Chondrocyte (in vitro differentiated cells): ENCODE results near the gene CFAP45. TPM values are rescaled to one million over a fixed set of nuclear protein-coding genes. Genes with fewer than 3 reads are reported as not detected.

ENCODE experiments used
- DNase-seq: peaks from one replicate; pipeline ENCODE4 v3.0.0; 2021; ENCODE audit warnings: mixed read lengths, low spot score
- H3K27ac Mint-ChIP-seq: one replicate; pipeline ENCODE4 v1.8.0; 2021; ENCODE audit warnings: mild to moderate bottlenecking, moderate library complexity, mixed read lengths; ENCODE audit not compliant: unreplicated experiment
- H3K27me3 Mint-ChIP-seq: 2 replicates; pipeline ENCODE4 v1.8.0; 2021; ENCODE audit warnings: low read depth, mixed read lengths
- H3K36me3 Mint-ChIP-seq: 2 replicates; pipeline ENCODE4 v1.8.0; 2021; ENCODE audit warnings: low read depth, mixed read lengths
- H3K4me1 Mint-ChIP-seq: 2 replicates; pipeline ENCODE4 v1.8.0; 2021; ENCODE audit warnings: low read depth, mild to moderate bottlenecking, mixed read lengths
- H3K4me3 Mint-ChIP-seq: one replicate; pipeline ENCODE4 v1.8.0; 2021; ENCODE audit warnings: mild to moderate bottlenecking, moderate library complexity, mixed read lengths; ENCODE audit not compliant: unreplicated experiment
- H3K9me3 Mint-ChIP-seq: 2 replicates; pipeline ENCODE4 v1.8.0; 2021; ENCODE audit warnings: low read depth, mixed read lengths
- CTCF ChIP-seq: fragments of 200-600 bp; sonication (generic); IDR thresholded peaks from 2 replicates; pipeline ENCODE4 v1.5.0; 2021; ENCODE audit warnings: antibody characterized with exemption, mild to moderate bottlenecking, moderate library complexity
- total RNA-seq: library from RNA; stranded (reverse); gene quantifications from 3 replicates; pipeline ENCODE4 v1.2.1, GENCODE V29; 2021

Gene CFAP45
- total RNA-seq, 1 donor from 2014 or later: 0.37 TPM

GRCh38 chr1:159942632-159943277, 42.8 kb upstream of the CFAP45 start:
- DNase-seq: no peak
- no peak overlapping the region for H3K27ac Mint-ChIP-seq

GRCh38 chr1:159941591-159942560, 41.9 kb upstream of the CFAP45 start:
- DNase-seq: no peak
- peaks cover 42% of the 10 kb centered on the region for H3K27me3 Mint-ChIP-seq
- no peaks in the 10 kb centered on the region for H3K36me3 Mint-ChIP-seq
- peaks cover 13% of the 10 kb centered on the region for H3K4me1 Mint-ChIP-seq
- no peak for TF ChIP-seq CTCF
- H3K27ac Mint-ChIP-seq: no peak overlapping the region
- no peak overlapping the region for H3K4me3 Mint-ChIP-seq
- no peaks in the 10 kb centered on the region for H3K9me3 Mint-ChIP-seq

More at GRCh38 chr1:159942632-159943277, 42.8 kb upstream of the CFAP45 start:
- TF ChIP-seq CTCF: no peak
- H3K4me1 Mint-ChIP-seq: peaks cover 13% of the 10 kb centered on the region
- H3K9me3 Mint-ChIP-seq: no peaks in the 10 kb centered on the region
- H3K4me3 Mint-ChIP-seq: no peak overlapping the region
- H3K36me3 Mint-ChIP-seq: no peaks in the 10 kb centered on the region
- peaks cover 42% of the 10 kb centered on the region for H3K27me3 Mint-ChIP-seq

- no peak overlapping the region for H3K4me3 Mint-ChIP-seq
- H3K9me3 Mint-ChIP-seq: no peaks in the 10 kb centered on the region
- DNase-seq: no peak
- H3K27ac Mint-ChIP-seq: no peak overlapping the region
- peaks cover 13% of the 10 kb centered on the region for H3K4me1 Mint-ChIP-seq
- TF ChIP-seq CTCF: no peak
- no peaks in the 10 kb centered on the region for H3K36me3 Mint-ChIP-seq
- H3K27me3 Mint-ChIP-seq: peaks cover 41% of the 10 kb centered on the region
Observed at GRCh38 chr1:159941141-159941540, 41.2 kb upstream of the CFAP45 start.

GRCh38 chr1:159940006-159940620, 40.1 kb upstream of the CFAP45 start:
- no peak for DNase-seq
- no peak overlapping the region for H3K4me3 Mint-ChIP-seq
- H3K27me3 Mint-ChIP-seq: peaks cover 45% of the 10 kb centered on the region
- no peak for TF ChIP-seq CTCF
- no peak overlapping the region for H3K27ac Mint-ChIP-seq
- no peaks in the 10 kb centered on the region for H3K36me3 Mint-ChIP-seq
- no peaks in the 10 kb centered on the region for H3K9me3 Mint-ChIP-seq
- H3K4me1 Mint-ChIP-seq: peaks cover 5% of the 10 kb centered on the region

DNA sequence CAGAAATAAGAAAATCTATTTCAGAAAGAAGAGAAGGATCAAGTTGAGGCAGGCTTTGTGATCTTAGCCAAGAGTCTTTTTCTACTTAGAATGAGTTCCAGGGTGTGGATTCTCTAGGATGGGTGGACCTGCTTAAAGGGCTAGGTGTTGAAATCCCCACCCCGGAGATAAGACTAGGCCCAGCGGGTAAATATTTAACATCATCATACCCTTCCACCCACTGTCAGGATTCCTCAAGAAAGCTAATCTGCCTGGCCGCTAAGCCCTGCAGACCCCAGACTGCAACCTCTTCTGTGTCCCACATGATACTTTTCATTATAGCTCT, 39.7 kb upstream of the CFAP45 start:
- H3K27ac Mint-ChIP-seq: no peak overlapping the region
- H3K4me1 Mint-ChIP-seq: no peaks in the 10 kb centered on the region
- no peak for TF ChIP-seq CTCF
- peaks cover 44% of the 10 kb centered on the region for H3K27me3 Mint-ChIP-seq
- DNase-seq: no peak
- H3K4me3 Mint-ChIP-seq: no peak overlapping the region
- H3K36me3 Mint-ChIP-seq: no peaks in the 10 kb centered on the region
- no peaks in the 10 kb centered on the region for H3K9me3 Mint-ChIP-seq
